Stimulated activated naive CD8-positive, alpha-beta T cell treated with anti-CD3 and anti-CD28 coated beads, Interleukin-15, amount 100 ng/mL, for 72 hours (primary cell): ENCODE data around the gene COL4A3.

Experiments
- ATAC-seq: fragments of 150-1000 bp; cut with Tn5 transposase; 2 replicates; pipeline ENCODE4 v1.10.0; 2021; ENCODE audit warnings: mild to moderate bottlenecking, moderate library complexity
- DNase-seq, 2 donors: peaks; one replicate each; pipeline ENCODE4 v3.0.0; 2021 to 2022
- H3K27ac Mint-ChIP-seq, 2 donors: one replicate each; pipeline ENCODE4 v1.8.0; 2022; ENCODE audit warnings: mild to moderate bottlenecking in 2 of 2, mixed read lengths in 2 of 2, moderate library complexity in 2 of 2
- H3K27me3 Mint-ChIP-seq: one replicate; pipeline ENCODE4 v1.8.0; 2022; ENCODE audit warnings: mixed read lengths
- H3K4me1 Mint-ChIP-seq: one replicate; pipeline ENCODE4 v1.8.0; 2022; ENCODE audit warnings: mild to moderate bottlenecking, mixed read lengths
- H3K4me3 Mint-ChIP-seq, 2 donors: one replicate each; pipeline ENCODE4 v1.8.0; 2022; ENCODE audit warnings: mild to moderate bottlenecking in 2 of 2, mixed read lengths in 2 of 2, moderate library complexity in 1 of 2
- H3K9me3 Mint-ChIP-seq, 2 donors: one replicate each; pipeline ENCODE4 v1.8.0; 2022; ENCODE audit warnings: mixed read lengths in 2 of 2

The COL4A3 gene

GRCh38 chr2:227163998-227164762 lies at the start of gene COL4A3, which contains the start of gene COL4A4:
Gene COL4A3, plus strand, starts transcription at chr2:227164624. Its CDS starts 103 bp downstream, at chr2:227164727.
Gene COL4A4, minus strand, starts transcription at chr2:227164205. Its CDS starts 16,722 bp downstream, at chr2:227147483.
- peaks cover 15% of the 10 kb centered on the region for H3K4me1 Mint-ChIP-seq
- H3K4me3 Mint-ChIP-seq = peak within 1 kb of the TSS; percentile 69 to 79
- ATAC-seq (peak; percentile 65), DNase-seq (peak in 1 of 2 donors; percentile 5)
- H3K27me3 Mint-ChIP-seq = peaks cover 79% of the 10 kb centered on the region
- H3K9me3 Mint-ChIP-seq = peaks cover 8 to 11% of the 10 kb centered on the region in 2 donors
- H3K27ac Mint-ChIP-seq = no peak within 1 kb of the TSS

DNA sequence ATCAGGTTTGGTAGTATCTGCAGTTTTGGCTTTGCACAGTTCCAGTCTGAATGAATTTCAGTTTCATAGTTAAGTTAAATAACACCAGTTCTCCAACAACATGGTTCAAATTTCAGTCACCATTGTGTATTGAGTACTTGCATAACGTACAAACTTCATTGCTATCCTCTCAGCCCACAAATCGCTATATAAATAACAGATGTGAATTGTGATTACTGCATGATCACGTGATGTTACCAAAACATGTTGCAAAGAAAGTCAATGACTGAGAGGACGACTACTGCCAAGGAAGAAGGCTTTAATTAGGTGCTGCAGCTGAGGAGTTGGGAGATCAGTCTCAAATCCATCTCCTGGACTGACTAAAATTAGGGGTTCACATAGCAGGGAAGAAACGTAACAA lies 48.7 kb upstream of the COL4A3 start:
- no peak for DNase-seq

GRCh38 chr2:227117027-227117426 lies 47.4 kb upstream of the COL4A3 start:
- H3K4me3 Mint-ChIP-seq = no peak overlapping the region
- DNase-seq = no peak
- ATAC-seq = peak; percentile 65
- H3K27me3 Mint-ChIP-seq = peaks cover 20% of the 10 kb centered on the region
- no peak overlapping the region for H3K27ac Mint-ChIP-seq
- H3K4me1 Mint-ChIP-seq = no peaks in the 10 kb centered on the region
- no peaks in the 10 kb centered on the region for H3K9me3 Mint-ChIP-seq

More for the DNA sequence above, 48.7 kb upstream of the COL4A3 start:
- no peak for ATAC-seq
- H3K4me1 Mint-ChIP-seq = no peaks in the 10 kb centered on the region
- H3K27me3 Mint-ChIP-seq = peaks cover 20% of the 10 kb centered on the region
- no peak overlapping the region for H3K4me3 Mint-ChIP-seq
- no peaks in the 10 kb centered on the region for H3K9me3 Mint-ChIP-seq
- H3K27ac Mint-ChIP-seq = no peak overlapping the region

GRCh38 chr2:227117852-227118251 lies 46.6 kb upstream of the COL4A3 start:
- Mint-ChIP-seq H3K9me3 (no peaks in the 10 kb centered on the region), H3K4me3 (no peak overlapping the region), H3K27me3 (peaks cover 20% of the 10 kb centered on the region), H3K4me1 (no peaks in the 10 kb centered on the region), H3K27ac (no peak overlapping the region)
- DNase-seq (no peak), ATAC-seq (no peak)

GRCh38 chr2:227118353-227118752 lies 46.1 kb upstream of the COL4A3 start:
- H3K4me3 Mint-ChIP-seq = no peak overlapping the region
- no peak for DNase-seq
- H3K27me3 Mint-ChIP-seq = peaks cover 25% of the 10 kb centered on the region
- no peaks in the 10 kb centered on the region for H3K4me1 Mint-ChIP-seq
- H3K27ac Mint-ChIP-seq = peak overlapping the region in 1 of 2 donors; percentile 60
- ATAC-seq = no peak
- H3K9me3 Mint-ChIP-seq = no peaks in the 10 kb centered on the region

DNA sequence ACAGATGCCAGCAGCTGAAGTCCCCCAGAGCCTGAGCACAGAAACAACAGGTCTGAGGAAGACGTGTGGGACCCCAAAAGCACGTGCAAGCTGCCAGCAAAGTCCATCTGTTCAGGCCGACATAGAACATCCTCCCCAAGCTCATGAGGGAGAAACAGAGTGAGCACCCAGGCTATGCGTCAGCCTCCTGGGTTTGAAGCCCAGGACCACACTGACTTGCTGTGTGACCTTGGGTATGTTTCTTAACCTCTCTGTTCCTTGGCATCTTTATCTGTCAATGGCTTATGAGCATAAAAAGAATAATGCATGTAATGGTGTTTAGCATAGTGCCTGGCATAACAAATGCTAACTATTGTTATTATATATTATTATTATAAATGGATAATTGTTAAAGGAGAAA lies 40.7 kb upstream of the COL4A3 start:
- DNase-seq (no peak), ATAC-seq (no peak)
- H3K4me3 Mint-ChIP-seq = no peak overlapping the region
- no peaks in the 10 kb centered on the region for H3K9me3 Mint-ChIP-seq
- H3K27ac Mint-ChIP-seq = no peak overlapping the region
- H3K4me1 Mint-ChIP-seq = no peaks in the 10 kb centered on the region
- peaks cover 22% of the 10 kb centered on the region for H3K27me3 Mint-ChIP-seq

DNA sequence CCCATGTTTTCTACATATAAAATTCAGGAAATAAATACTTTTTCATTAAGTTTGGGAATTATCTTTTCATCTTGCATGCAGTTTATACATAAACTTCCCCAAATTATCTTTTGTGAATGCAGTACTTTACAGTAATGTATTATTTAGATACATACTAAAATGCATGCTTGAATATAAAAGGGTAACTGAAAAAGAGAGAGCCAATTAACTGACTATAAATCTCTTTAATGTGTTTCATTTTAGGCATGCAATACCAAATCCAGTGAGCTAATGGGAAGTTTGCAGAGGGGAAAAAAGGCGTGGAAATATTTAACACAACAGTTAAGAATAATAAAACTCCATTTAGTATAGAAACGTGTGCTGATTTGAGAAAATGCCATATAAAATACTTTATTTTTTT lies 39.6 kb upstream of the COL4A3 start:
- ATAC-seq (no peak), DNase-seq (no peak)
- H3K9me3 Mint-ChIP-seq = no peaks in the 10 kb centered on the region
- no peak overlapping the region for H3K27ac Mint-ChIP-seq
- H3K4me1 Mint-ChIP-seq = no peaks in the 10 kb centered on the region
- H3K27me3 Mint-ChIP-seq = peaks cover 27% of the 10 kb centered on the region
- H3K4me3 Mint-ChIP-seq = no peak overlapping the region

- H3K9me3 Mint-ChIP-seq = no peaks in the 10 kb centered on the region
- ATAC-seq (no peak), DNase-seq (no peak)
- H3K27ac Mint-ChIP-seq = no peak overlapping the region
- peaks cover 27% of the 10 kb centered on the region for H3K27me3 Mint-ChIP-seq
- H3K4me1 Mint-ChIP-seq = no peaks in the 10 kb centered on the region
- H3K4me3 Mint-ChIP-seq = no peak overlapping the region
These were observed 38.9 kb upstream of the COL4A3 start for GRCh38 chr2:227125506-227125905.

- Mint-ChIP-seq H3K4me1 (no peaks in the 10 kb centered on the region), H3K4me3 (no peak overlapping the region), H3K9me3 (no peaks in the 10 kb centered on the region), H3K27ac (no peak overlapping the region), H3K27me3 (peaks cover 37% of the 10 kb centered on the region)
- ATAC-seq (no peak), DNase-seq (no peak)
These were observed 37.2 kb upstream of the COL4A3 start for GRCh38 chr2:227127201-227127600.

DNA sequence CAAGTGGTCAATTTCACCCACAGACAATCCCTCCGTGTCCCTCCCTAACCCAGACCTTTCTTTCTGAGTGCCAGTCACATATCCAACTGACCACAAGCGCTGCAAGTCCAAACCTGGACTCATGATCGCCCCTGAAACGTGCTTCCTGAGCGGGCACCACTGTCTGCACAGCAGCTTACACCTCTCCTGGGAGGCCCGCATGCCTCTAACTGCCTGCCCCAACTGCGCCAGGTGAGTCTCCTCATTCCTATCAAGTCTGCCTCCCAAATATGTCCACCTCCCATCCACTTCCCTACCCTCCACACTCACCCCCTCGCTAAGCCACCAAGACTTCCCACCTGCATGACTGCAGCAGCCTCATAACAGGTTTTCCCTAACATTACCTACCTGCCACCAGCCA lies 33.8 kb upstream of the COL4A3 start:
- no peaks in the 10 kb centered on the region for H3K4me1 Mint-ChIP-seq
- H3K27ac Mint-ChIP-seq = peak overlapping the region in 1 of 2 donors; percentile 69
- H3K4me3 Mint-ChIP-seq = no peak overlapping the region
- DNase-seq (no peak), ATAC-seq (peak; percentile 8)
- peaks cover 25% of the 10 kb centered on the region for H3K27me3 Mint-ChIP-seq
- H3K9me3 Mint-ChIP-seq = no peaks in the 10 kb centered on the region

- H3K27me3 Mint-ChIP-seq = peaks cover 29% of the 10 kb centered on the region
- no peaks in the 10 kb centered on the region for H3K4me1 Mint-ChIP-seq
- no peak overlapping the region for H3K4me3 Mint-ChIP-seq
- no peaks in the 10 kb centered on the region for H3K9me3 Mint-ChIP-seq
- no peak overlapping the region for H3K27ac Mint-ChIP-seq
- no peak for ATAC-seq
- no peak for DNase-seq
These were observed 31.4 kb upstream of the COL4A3 start for GRCh38 chr2:227132986-227133385.

DNA sequence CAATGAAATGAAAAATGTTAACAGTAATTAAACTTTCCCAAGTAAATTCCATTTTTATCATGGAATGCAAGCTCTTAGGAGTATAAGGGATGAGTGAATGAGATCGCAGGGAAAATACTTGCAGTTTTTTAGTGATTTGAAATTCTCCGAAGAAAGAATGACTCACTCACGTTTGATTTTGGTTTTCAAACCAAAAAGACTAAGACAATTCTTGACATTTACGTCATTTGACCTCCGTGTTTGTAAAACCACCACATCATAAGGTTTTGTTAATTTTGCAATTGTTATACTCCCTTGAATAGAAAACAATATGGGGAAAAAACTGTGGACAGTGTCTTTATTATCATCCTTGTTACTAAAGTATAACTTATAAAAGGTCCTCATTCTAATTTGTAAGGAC lies 29.8 kb upstream of the COL4A3 start:
- ATAC-seq = no peak

DNA sequence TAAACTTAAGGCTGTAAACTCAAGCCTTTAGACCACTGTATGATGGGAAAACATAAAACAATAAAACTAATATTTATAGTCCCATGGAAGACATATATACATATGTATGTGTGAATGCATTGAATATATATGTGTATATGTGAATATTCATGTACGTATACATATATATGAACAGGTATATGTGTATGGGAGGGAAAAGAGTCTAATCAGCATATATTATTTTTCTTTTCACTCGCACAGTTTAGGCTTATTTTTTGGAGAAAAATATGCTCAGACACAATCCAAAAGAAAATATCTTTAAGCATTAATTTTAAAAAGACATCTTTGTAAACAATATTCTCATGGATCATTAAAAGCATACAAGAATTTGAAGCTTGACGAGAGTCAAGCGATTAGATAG lies 23.1 kb upstream of the COL4A3 start:
- Mint-ChIP-seq H3K9me3 (no peaks in the 10 kb centered on the region), H3K27me3 (peaks cover 18% of the 10 kb centered on the region), H3K27ac (no peak overlapping the region), H3K4me1 (no peaks in the 10 kb centered on the region), H3K4me3 (no peak overlapping the region)
- ATAC-seq = no peak
- no peak for DNase-seq

More for the DNA sequence above, 29.8 kb upstream of the COL4A3 start:
- no peak overlapping the region for H3K27ac Mint-ChIP-seq
- peaks cover 17% of the 10 kb centered on the region for H3K27me3 Mint-ChIP-seq
- no peaks in the 10 kb centered on the region for H3K4me1 Mint-ChIP-seq
- no peak overlapping the region for H3K4me3 Mint-ChIP-seq
- no peaks in the 10 kb centered on the region for H3K9me3 Mint-ChIP-seq
- no peak for DNase-seq

GRCh38 chr2:227143895-227144294 lies 20.5 kb upstream of the COL4A3 start:
- no peak for ATAC-seq
- Mint-ChIP-seq H3K27ac (no peak overlapping the region), H3K9me3 (no peaks in the 10 kb centered on the region)

DNA sequence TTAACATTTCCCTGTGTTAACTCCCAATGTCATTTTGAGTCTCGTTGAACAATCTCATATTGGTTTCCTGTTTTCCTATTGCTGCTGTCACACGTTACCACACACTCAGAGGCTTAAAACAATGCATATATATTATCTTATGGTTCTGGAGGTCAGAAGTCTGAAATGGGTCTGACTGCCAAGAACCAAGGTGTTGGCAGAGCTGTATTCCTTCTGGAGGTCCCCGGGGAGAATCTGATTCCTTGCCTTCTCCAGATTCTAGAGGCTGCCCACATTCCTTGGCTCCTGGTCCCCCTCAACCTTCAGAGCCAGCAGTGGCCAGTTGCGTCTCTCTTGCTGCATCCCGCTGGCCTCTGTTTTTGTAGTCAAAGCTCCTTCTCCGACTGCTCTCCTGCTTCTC lies 18.0 kb upstream of the COL4A3 start:
- DNase-seq (no peak), ATAC-seq (no peak)
- H3K27me3 Mint-ChIP-seq = peaks cover 15% of the 10 kb centered on the region
- H3K4me3 Mint-ChIP-seq = no peak overlapping the region
- H3K4me1 Mint-ChIP-seq = no peaks in the 10 kb centered on the region
- peaks cover 4 to 7% of the 10 kb centered on the region in 2 donors for H3K9me3 Mint-ChIP-seq
- H3K27ac Mint-ChIP-seq = no peak overlapping the region

More at GRCh38 chr2:227143895-227144294, 20.5 kb upstream of the COL4A3 start:
- H3K27me3 Mint-ChIP-seq = peaks cover 15% of the 10 kb centered on the region
- DNase-seq = no peak
- no peaks in the 10 kb centered on the region for H3K4me1 Mint-ChIP-seq
- no peak overlapping the region for H3K4me3 Mint-ChIP-seq

GRCh38 chr2:227147023-227147422 lies 17.4 kb upstream of the COL4A3 start:
- Mint-ChIP-seq H3K4me1 (no peaks in the 10 kb centered on the region), H3K9me3 (peaks cover 4 to 7% of the 10 kb centered on the region in 2 donors), H3K27ac (no peak overlapping the region), H3K27me3 (peaks cover 15% of the 10 kb centered on the region), H3K4me3 (no peak overlapping the region)
- DNase-seq (no peak), ATAC-seq (no peak)

DNA sequence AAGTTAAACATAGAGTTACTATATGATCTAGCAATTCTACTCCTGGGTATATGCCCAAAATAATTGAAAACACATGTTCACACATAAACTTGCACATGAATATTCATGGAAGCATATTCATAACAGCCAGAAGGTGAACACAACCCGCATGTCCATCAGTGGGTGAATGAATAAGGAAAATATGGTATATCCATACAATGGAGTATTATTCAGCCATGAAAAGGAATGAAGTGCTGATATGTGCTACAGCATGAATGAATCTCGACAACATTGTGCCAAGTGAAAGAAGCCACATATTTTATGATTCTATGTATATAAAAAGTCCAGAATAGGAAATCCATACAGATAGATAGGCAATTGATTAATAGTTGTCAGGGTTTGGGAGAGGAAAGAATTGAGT lies 16.3 kb upstream of the COL4A3 start:
- no peaks in the 10 kb centered on the region for H3K4me1 Mint-ChIP-seq
- no peak for DNase-seq
- no peak for ATAC-seq
- H3K27me3 Mint-ChIP-seq = peaks cover 23% of the 10 kb centered on the region
- no peak overlapping the region for H3K27ac Mint-ChIP-seq
- no peak overlapping the region for H3K4me3 Mint-ChIP-seq
- peaks cover 4 to 7% of the 10 kb centered on the region in 2 donors for H3K9me3 Mint-ChIP-seq
